ENCODE data around the gene SH3BGRL2. TPM values are rescaled to one million over a fixed set of nuclear protein-coding genes. Genes with fewer than 3 reads are reported as not detected.

Gene SH3BGRL2
- total and polyA plus RNA-seq, 2 of the 8 experiments (the other 6 are each of a cell fraction or from before 2014, with no cell fraction given): 6.0 to 20.3 TPM

GRCh38 chr6:79656134-79656533 lies 25.0 kb downstream of the SH3BGRL2 start:
- Histone ChIP-seq H2AFZ (ENCODE audit: low read length) (no peak overlapping the region), H3K9me3 (ENCODE audit: insufficient read depth in 2 of 2, low read depth in 1 of 2, low read length in 1 of 2) (no peaks in the 10 kb centered on the region), H3K36me3 (ENCODE audit: control insufficient read depth in 2 of 4, insufficient read depth in 4 of 4, low read length in 3 of 4) (no peaks in the 10 kb centered on the region), H3K27me3 (replicated peaks in 1 of 4; ENCODE audit: control insufficient read depth in 3 of 4, extremely low read depth in 1 of 4, insufficient read depth in 3 of 4, low read length in 3 of 4) (no peaks in the 10 kb centered on the region), H3K14ac (ENCODE audit: insufficient read length) (no peak overlapping the region), H3K56ac (replicated peaks; ENCODE audit: insufficient read length, low read depth, low read length) (no peak overlapping the region), H2BK5ac (ENCODE audit: low read depth, low read length) (no peak overlapping the region), H2AK5ac (ENCODE audit: low read depth, low read length) (no peak overlapping the region), H3K18ac (ENCODE audit: extremely low read depth, low read length) (no peak overlapping the region), H3K27ac (ENCODE audit: low read depth, low read length) (no peak overlapping the region), H3K4me1 (replicated peaks in 1 of 4; ENCODE audit: control insufficient read depth in 3 of 4, insufficient read depth in 4 of 4, low read length in 3 of 4) (no peaks in the 10 kb centered on the region), H2BK12ac (ENCODE audit: low read depth, low read length) (no peak overlapping the region), H3K9ac (replicated peaks in 1 of 4; ENCODE audit: extremely low read depth in 1 of 4, low read depth in 3 of 4, low read length in 3 of 4) (no peak overlapping the region), H3K23ac (ENCODE audit: insufficient read length) (no peak overlapping the region), H3K23me2 (ENCODE audit: low read depth, low read length) (no peaks in the 10 kb centered on the region), H3K4ac (replicated peaks; ENCODE audit: insufficient read length, low read depth, low read length) (no peak overlapping the region), H3K79me2 (ENCODE audit: control insufficient read depth in 1 of 2, insufficient read depth in 2 of 2, low read length in 2 of 2) (no peaks in the 10 kb centered on the region), H2BK120ac (replicated peaks; ENCODE audit: low read depth, low read length) (no peak overlapping the region), H4K8ac (ENCODE audit: extremely low read depth, insufficient read depth, low read length) (no peak overlapping the region), H4K20me1 (replicated peaks in 1 of 2; ENCODE audit: control insufficient read depth in 1 of 2, insufficient read depth in 2 of 2, low read length in 2 of 2) (no peaks in the 10 kb centered on the region), H3K79me1 (ENCODE audit: low read depth, low read length) (no peaks in the 10 kb centered on the region), H4K91ac (replicated peaks; ENCODE audit: insufficient read length, low read length) (no peak overlapping the region), H2BK15ac (ENCODE audit: low read length) (no peak overlapping the region), H2BK20ac (ENCODE audit: low read length) (no peak overlapping the region), H4K5ac (ENCODE audit: insufficient read length, low read depth, low read length) (no peak overlapping the region), H3K4me3 (ENCODE audit: extremely low read depth in 1 of 4, insufficient read depth in 2 of 4, low read depth in 3 of 4, low read length in 4 of 4) (no peak overlapping the region), H3K4me2 (ENCODE audit: insufficient read depth in 1 of 2, low read depth in 2 of 2, low read length in 2 of 2) (no peak overlapping the region)
- WGBS, 2 experiments (ENCODE audit: extremely low coverage in 1 of 2, insufficient coverage in 1 of 2, insufficient read length in 1 of 2, insufficient replicate concordance in 2 of 2, low coverage in 1 of 2, low lambda C conversion rate in 2 of 2, missing lambda C conversion rate in 1 of 2): 92% methylated on average over 3 of the region's 3 CpGs; no CpG with 5 or more reads in 1 of the 2 experiments
- FAIRE-seq (no peak), DNase-seq (ENCODE audit: low read depth in 1 of 2, low spot score in 2 of 2) (no peak)
- ChIA-PET CTCF (ENCODE audit: partially characterized antibody) (interaction anchor here (0.7 to 1.7 kb wide), 4 partner anchors 8 to 213 kb away, joined by 3 to 4 read pairs (median 4); no protein-coding TSS in a partner anchor), POLR2A (ENCODE audit: partially characterized antibody) (no interaction called here)
- TF ChIP-seq GTF2F1 (IDR thresholded peaks at IDR 0.05; ENCODE audit: borderline replicate concordance, low read depth, low read length) (no peak), CBX5 (IDR thresholded peaks at IDR 0.05; ENCODE audit: low read depth, low read length) (no peak), ATF2 (IDR thresholded peaks at IDR 0.05; ENCODE audit: low read length) (no peak), TEAD4 (IDR thresholded peaks at IDR 0.05; ENCODE audit: low read depth, low read length) (no peak), PHF8 (conservative IDR thresholded peaks at IDR 0.05; ENCODE audit: low read depth, low read length) (no peak), TAF1 (IDR thresholded peaks at IDR 0.05; ENCODE audit: low read depth, low read length) (no peak), CBX8 (IDR thresholded peaks at IDR 0.05; ENCODE audit: borderline replicate concordance, low read depth, low read length) (no peak)

All from H1 (cell line).